ENCODE measurements around the gene DMBT1.

DMBT1 gene

GRCh38 chr10:122530177-122530576 is 30.4 kb upstream of the DMBT1 start:
- no peak for DNase-seq (ENCODE audit: insufficient read length)
- no peak for TF ChIP-seq TAF1 (IDR thresholded peaks at IDR 0.05; ENCODE audit: borderline replicate concordance, low read depth, low read length)
- no peak for TF ChIP-seq POLR2A (IDR thresholded peaks at IDR 0.05; ENCODE audit: low read depth, low read length)
- no peak for TF ChIP-seq POLR2AphosphoS5 (IDR thresholded peaks at IDR 0.05; ENCODE audit: low read depth, low read length)
- no peak for FAIRE-seq

GRCh38 chr10:122531261-122531660 is 29.3 kb upstream of the DMBT1 start:
- DNase-seq (ENCODE audit: insufficient read length), result no peak
- no peak for FAIRE-seq
- TF ChIP-seq TAF1 (IDR thresholded peaks at IDR 0.05; ENCODE audit: borderline replicate concordance, low read depth, low read length) (no peak), POLR2AphosphoS5 (IDR thresholded peaks at IDR 0.05; ENCODE audit: low read depth, low read length) (no peak), POLR2A (IDR thresholded peaks at IDR 0.05; ENCODE audit: low read depth, low read length) (no peak)

GRCh38 chr10:122531939-122532338 is 28.6 kb upstream of the DMBT1 start:
- no peak for DNase-seq (ENCODE audit: insufficient read length)
- no peak for TF ChIP-seq TAF1 (IDR thresholded peaks at IDR 0.05; ENCODE audit: borderline replicate concordance, low read depth, low read length)
- no peak for TF ChIP-seq POLR2A (IDR thresholded peaks at IDR 0.05; ENCODE audit: low read depth, low read length)
- TF ChIP-seq POLR2AphosphoS5 (IDR thresholded peaks at IDR 0.05; ENCODE audit: low read depth, low read length), result no peak
- FAIRE-seq, result no peak

- no peak for DNase-seq (ENCODE audit: insufficient read length)
- no peak for FAIRE-seq
- TF ChIP-seq POLR2AphosphoS5 (IDR thresholded peaks at IDR 0.05; ENCODE audit: low read depth, low read length) (no peak), TAF1 (IDR thresholded peaks at IDR 0.05; ENCODE audit: borderline replicate concordance, low read depth, low read length) (no peak)
Observed at GRCh38 chr10:122532601-122533296, 27.8 kb upstream of the DMBT1 start.

GRCh38 chr10:122537545-122537944 is 23.0 kb upstream of the DMBT1 start:
- FAIRE-seq (no peak), DNase-seq (ENCODE audit: insufficient read length) (no peak)
- TF ChIP-seq POLR2AphosphoS5 (IDR thresholded peaks at IDR 0.05; ENCODE audit: low read depth, low read length), result no peak
- TF ChIP-seq TAF1 (IDR thresholded peaks at IDR 0.05; ENCODE audit: borderline replicate concordance, low read depth, low read length), result no peak
- TF ChIP-seq POLR2A (IDR thresholded peaks at IDR 0.05; ENCODE audit: low read depth, low read length), result no peak

GRCh38 chr10:122541541-122542002 is 19.0 kb upstream of the DMBT1 start:
- FAIRE-seq (no peak), DNase-seq (ENCODE audit: insufficient read length) (no peak)

GRCh38 chr10:122543676-122544445 is 16.7 kb upstream of the DMBT1 start:
- DNase-seq (ENCODE audit: insufficient read length) (no peak), FAIRE-seq (no peak)
- TF ChIP-seq POLR2A (IDR thresholded peaks at IDR 0.05; ENCODE audit: low read depth, low read length) (no peak), POLR2AphosphoS5 (IDR thresholded peaks at IDR 0.05; ENCODE audit: low read depth, low read length) (no peak), TAF1 (IDR thresholded peaks at IDR 0.05; ENCODE audit: borderline replicate concordance, low read depth, low read length) (no peak)

More at GRCh38 chr10:122541541-122542002, 19.0 kb upstream of the DMBT1 start:
- no peak for TF ChIP-seq POLR2AphosphoS5 (IDR thresholded peaks at IDR 0.05; ENCODE audit: low read depth, low read length)
- TF ChIP-seq TAF1 (IDR thresholded peaks at IDR 0.05; ENCODE audit: borderline replicate concordance, low read depth, low read length), result no peak
- no peak for TF ChIP-seq POLR2A (IDR thresholded peaks at IDR 0.05; ENCODE audit: low read depth, low read length)

GRCh38 chr10:122544493-122544892 is 16.1 kb upstream of the DMBT1 start:
- FAIRE-seq (no peak), DNase-seq (ENCODE audit: insufficient read length) (no peak)

GRCh38 chr10:122546242-122546641 is 14.3 kb upstream of the DMBT1 start:
- DNase-seq (ENCODE audit: insufficient read length) (no peak), FAIRE-seq (no peak)
- TF ChIP-seq POLR2A (IDR thresholded peaks at IDR 0.05; ENCODE audit: low read depth, low read length) (no peak), POLR2AphosphoS5 (IDR thresholded peaks at IDR 0.05; ENCODE audit: low read depth, low read length) (no peak), TAF1 (IDR thresholded peaks at IDR 0.05; ENCODE audit: borderline replicate concordance, low read depth, low read length) (no peak)

More at GRCh38 chr10:122544493-122544892, 16.1 kb upstream of the DMBT1 start:
- TF ChIP-seq POLR2A (IDR thresholded peaks at IDR 0.05; ENCODE audit: low read depth, low read length) (no peak), POLR2AphosphoS5 (IDR thresholded peaks at IDR 0.05; ENCODE audit: low read depth, low read length) (no peak), TAF1 (IDR thresholded peaks at IDR 0.05; ENCODE audit: borderline replicate concordance, low read depth, low read length) (no peak)

GRCh38 chr10:122548407-122549085 is 12.0 kb upstream of the DMBT1 start:
- DNase-seq (ENCODE audit: insufficient read length) (no peak), FAIRE-seq (no peak)
- TF ChIP-seq POLR2A (IDR thresholded peaks at IDR 0.05; ENCODE audit: low read depth, low read length) (no peak), TAF1 (IDR thresholded peaks at IDR 0.05; ENCODE audit: borderline replicate concordance, low read depth, low read length) (no peak), POLR2AphosphoS5 (IDR thresholded peaks at IDR 0.05; ENCODE audit: low read depth, low read length) (no peak)

- TF ChIP-seq POLR2A (IDR thresholded peaks at IDR 0.05; ENCODE audit: low read depth, low read length) (no peak), TAF1 (IDR thresholded peaks at IDR 0.05; ENCODE audit: borderline replicate concordance, low read depth, low read length) (no peak), POLR2AphosphoS5 (IDR thresholded peaks at IDR 0.05; ENCODE audit: low read depth, low read length) (no peak)
- no peak for FAIRE-seq
- DNase-seq (ENCODE audit: insufficient read length), result no peak
Observed at GRCh38 chr10:122549636-122550035, 10.9 kb upstream of the DMBT1 start.
